Endodermal cell (in vitro differentiated cells): ENCODE measurements around the gene GPR142. TPM values are rescaled to one million over a fixed set of nuclear protein-coding genes. Genes with fewer than 3 reads are reported as not detected.

Experiments used
- DNase-seq: peaks from one replicate; pipeline ENCODE4 v3.0.0-alpha.2; 2017
- H3K27ac ChIP-seq: 2 replicates; pipeline ENCODE4 v1.5.1; 2013; ENCODE audit warnings: mild to moderate bottlenecking, low read depth, low read length, moderate library complexity
- H3K27me3 ChIP-seq: 2 replicates; pipeline ENCODE4 v1.6.1; 2013; ENCODE audit warnings: mild to moderate bottlenecking, low read length, moderate library complexity; ENCODE audit not compliant: insufficient read depth, control insufficient read depth, poor library complexity, severe bottlenecking
- H3K36me3 ChIP-seq: 2 replicates; pipeline ENCODE4 v1.7.0; 2013; ENCODE audit warnings: mild to moderate bottlenecking, low read length, moderate library complexity; ENCODE audit not compliant: control insufficient read depth, insufficient read depth
- H3K4me1 ChIP-seq: one replicate; pipeline ENCODE4 v1.7.0; 2013; ENCODE audit warnings: low read length; ENCODE audit not compliant: control insufficient read depth, insufficient read depth
- H3K4me3 ChIP-seq: 2 replicates; pipeline ENCODE4 v1.5.1; 2013; ENCODE audit warnings: mild to moderate bottlenecking, low read length, moderate library complexity
- H3K9ac ChIP-seq: 2 replicates; pipeline ENCODE4 v1.6.1; 2013; ENCODE audit warnings: mild to moderate bottlenecking, low read length, moderate library complexity; ENCODE audit not compliant: poor library complexity, severe bottlenecking; ENCODE audit errors: extremely low read depth
- H3K9me3 ChIP-seq: 2 replicates; pipeline ENCODE4 v1.6.1; 2013; ENCODE audit warnings: mild to moderate bottlenecking, low read length, moderate library complexity; ENCODE audit not compliant: control insufficient read depth
- H3K27ac Mint-ChIP-seq: 2 replicates; pipeline ENCODE4 v1.8.0; 2020; ENCODE audit warnings: mixed read lengths
- H3K27me3 Mint-ChIP-seq: 2 replicates; pipeline ENCODE4 v1.8.0; 2021; ENCODE audit warnings: mild to moderate bottlenecking, mixed read lengths; ENCODE audit not compliant: insufficient read depth
- H3K36me3 Mint-ChIP-seq: 2 replicates; pipeline ENCODE4 v1.8.0; 2020; ENCODE audit warnings: low read depth, mixed read lengths
- H3K4me1 Mint-ChIP-seq: 2 replicates; pipeline ENCODE4 v1.8.0; 2020; ENCODE audit warnings: mixed read lengths
- H3K4me3 Mint-ChIP-seq: 2 replicates; pipeline ENCODE4 v1.8.0; 2020; ENCODE audit warnings: mild to moderate bottlenecking, moderate library complexity, mixed read lengths
- H3K9me3 Mint-ChIP-seq: 2 replicates; pipeline ENCODE4 v1.8.0; 2020; ENCODE audit warnings: mild to moderate bottlenecking, mixed read lengths
- WGBS, 2 experiments: methylation state at CpG; one replicate each; pipeline versions ENCODE4 v1.1.5 to v1.1.7; 2013; ENCODE audit warnings: missing lambda C conversion rate in 2 of 2, mixed read lengths in 1 of 2; ENCODE audit not compliant: insufficient coverage in 1 of 2, insufficient read length in 1 of 2; 5-methylcytosine and 5-hydroxymethylcytosine counted together
- total RNA-seq, 2 donors: library from RNA; stranded (reverse); fragmentation: NEBNext Ultra II Directional in 1 of 2; extraction: Animal tissue kit (Norgen Biotek cat#: 25700) in 1 of 2; gene quantifications; 2 replicates in 1 of 2; 3 replicates in 1 of 2; pipeline ENCODE4 v1.2.1, GENCODE V29; 2021
- TF ChIP-seq, protein P1 (sequence below): fragments of 200-600 bp; sonication (generic); conservative IDR thresholded peaks from 2 replicates; pipeline ENCODE4 v1.5.0; 2021; ENCODE audit warnings: antibody characterized with exemption, mild to moderate bottlenecking

GPR142 gene
- total RNA-seq, 2 donors from 2014 or later, result 0.29 to 0.92 TPM

DNA sequence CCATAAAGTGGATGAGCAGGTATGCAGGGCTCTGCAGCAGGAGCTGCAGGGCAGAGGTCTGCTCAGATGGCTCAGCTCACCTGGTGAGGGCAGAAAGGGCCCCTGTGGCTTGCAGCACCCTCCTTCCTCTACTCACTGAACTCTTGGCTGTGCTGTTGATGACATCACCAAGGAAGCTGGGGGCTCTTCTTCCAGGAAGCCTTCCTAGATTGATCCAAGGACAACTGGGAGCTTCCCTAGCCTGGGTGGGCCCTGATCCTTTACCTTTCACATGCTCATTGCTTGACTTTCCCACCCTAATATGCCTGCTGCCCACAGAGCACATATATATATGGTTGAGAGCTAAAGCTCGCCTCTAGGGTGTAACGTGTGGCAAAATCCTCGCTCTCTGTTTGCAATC, 38.8 kb upstream of the GPR142 start:
- no peaks in the 10 kb centered on the region for H3K9me3 ChIP-seq
- Mint-ChIP-seq H3K4me1 (peaks cover 20% of the 10 kb centered on the region), H3K27ac (no peak overlapping the region), H3K4me3 (no peak overlapping the region), H3K36me3 (no peaks in the 10 kb centered on the region), H3K9me3 (no peaks in the 10 kb centered on the region), H3K27me3 (peaks cover 51% of the 10 kb centered on the region)
- TF ChIP-seq, protein P1, sequence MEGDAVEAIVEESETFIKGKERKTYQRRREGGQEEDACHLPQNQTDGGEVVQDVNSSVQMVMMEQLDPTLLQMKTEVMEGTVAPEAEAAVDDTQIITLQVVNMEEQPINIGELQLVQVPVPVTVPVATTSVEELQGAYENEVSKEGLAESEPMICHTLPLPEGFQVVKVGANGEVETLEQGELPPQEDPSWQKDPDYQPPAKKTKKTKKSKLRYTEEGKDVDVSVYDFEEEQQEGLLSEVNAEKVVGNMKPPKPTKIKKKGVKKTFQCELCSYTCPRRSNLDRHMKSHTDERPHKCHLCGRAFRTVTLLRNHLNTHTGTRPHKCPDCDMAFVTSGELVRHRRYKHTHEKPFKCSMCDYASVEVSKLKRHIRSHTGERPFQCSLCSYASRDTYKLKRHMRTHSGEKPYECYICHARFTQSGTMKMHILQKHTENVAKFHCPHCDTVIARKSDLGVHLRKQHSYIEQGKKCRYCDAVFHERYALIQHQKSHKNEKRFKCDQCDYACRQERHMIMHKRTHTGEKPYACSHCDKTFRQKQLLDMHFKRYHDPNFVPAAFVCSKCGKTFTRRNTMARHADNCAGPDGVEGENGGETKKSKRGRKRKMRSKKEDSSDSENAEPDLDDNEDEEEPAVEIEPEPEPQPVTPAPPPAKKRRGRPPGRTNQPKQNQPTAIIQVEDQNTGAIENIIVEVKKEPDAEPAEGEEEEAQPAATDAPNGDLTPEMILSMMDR, result no peak
- no peak for DNase-seq
- H3K27me3 ChIP-seq, result peaks cover 32% of the 10 kb centered on the region
- H3K36me3 ChIP-seq, result no peaks in the 10 kb centered on the region
- 93 to 100% methylated on average over 3 of the region's 3 CpGs for WGBS, 2 experiments
- no peak overlapping the region for H3K27ac ChIP-seq
- peaks cover 10% of the 10 kb centered on the region for H3K4me1 ChIP-seq
- no peak overlapping the region for H3K9ac ChIP-seq
- H3K4me3 ChIP-seq, result no peak overlapping the region

DNA sequence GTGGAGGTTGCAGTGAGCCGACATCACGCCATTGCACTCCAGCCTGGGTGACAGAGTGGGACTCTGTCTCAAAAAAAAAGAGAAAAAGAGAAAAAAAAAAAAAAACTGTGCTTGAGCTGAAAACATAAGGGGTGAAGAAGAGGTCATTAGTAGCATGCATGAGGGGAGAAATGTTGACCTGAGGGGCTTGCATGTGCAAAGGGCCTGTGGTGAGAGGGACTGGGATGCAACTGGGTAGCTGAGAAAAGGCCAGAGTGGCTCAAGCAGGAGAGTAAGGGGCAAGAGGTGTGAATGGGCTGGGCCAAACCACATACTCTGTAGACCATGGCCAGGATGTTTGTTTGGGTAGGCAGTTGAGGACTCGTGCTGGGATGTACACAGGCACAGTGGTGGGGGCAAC, 37.9 kb upstream of the GPR142 start:
- Histone ChIP-seq H3K36me3 (no peaks in the 10 kb centered on the region), H3K4me3 (no peak overlapping the region), H3K9me3 (no peaks in the 10 kb centered on the region), H3K9ac (no peak overlapping the region), H3K4me1 (peaks cover 10% of the 10 kb centered on the region), H3K27me3 (peaks cover 30% of the 10 kb centered on the region), H3K27ac (no peak overlapping the region)
- 93 to 97% methylated on average over 3 of the region's 3 CpGs for WGBS, 2 experiments
- H3K36me3 Mint-ChIP-seq, result no peaks in the 10 kb centered on the region
- peaks cover 44% of the 10 kb centered on the region for H3K27me3 Mint-ChIP-seq
- TF ChIP-seq, protein P1, result no peak
- no peaks in the 10 kb centered on the region for H3K9me3 Mint-ChIP-seq
- peak overlapping the region; percentile 1 for H3K27ac Mint-ChIP-seq
- no peak for DNase-seq
- peaks cover 25% of the 10 kb centered on the region for H3K4me1 Mint-ChIP-seq
- H3K4me3 Mint-ChIP-seq, result no peak overlapping the region

DNA sequence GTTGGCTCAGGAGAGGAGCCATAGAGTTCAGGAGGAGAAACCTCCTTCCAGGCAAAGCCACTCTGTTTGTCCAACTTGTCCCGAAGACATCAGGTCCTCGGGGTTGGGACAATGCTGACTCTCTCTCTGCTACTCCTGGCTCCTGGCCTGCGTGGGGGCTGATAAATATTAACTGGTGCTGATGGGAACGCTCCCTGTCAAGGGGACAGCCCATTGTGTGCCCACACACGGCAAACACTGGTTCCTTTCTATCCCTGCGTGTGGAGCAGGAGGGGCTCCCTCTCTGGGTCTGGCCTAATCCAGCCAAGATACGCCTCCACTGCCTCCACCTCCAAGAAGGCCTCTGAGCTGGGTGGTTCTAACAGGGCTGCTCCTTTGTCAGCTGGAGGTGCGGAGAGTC, 36.9 kb upstream of the GPR142 start:
- Histone ChIP-seq H3K4me3 (no peak overlapping the region), H3K9ac (no peak overlapping the region), H3K4me1 (peaks cover 15% of the 10 kb centered on the region), H3K36me3 (no peaks in the 10 kb centered on the region), H3K9me3 (no peaks in the 10 kb centered on the region), H3K27ac (no peak overlapping the region), H3K27me3 (peaks cover 19% of the 10 kb centered on the region)
- H3K4me1 Mint-ChIP-seq, result peaks cover 30% of the 10 kb centered on the region
- H3K36me3 Mint-ChIP-seq, result no peaks in the 10 kb centered on the region
- no peak for DNase-seq
- H3K9me3 Mint-ChIP-seq, result no peaks in the 10 kb centered on the region
- no peak overlapping the region for H3K27ac Mint-ChIP-seq
- H3K4me3 Mint-ChIP-seq, result no peak overlapping the region
- TF ChIP-seq, protein P1, result no peak
- 82 to 85% methylated on average over 5 to 8 of the region's 8 CpGs for WGBS, 2 experiments
- peaks cover 33% of the 10 kb centered on the region for H3K27me3 Mint-ChIP-seq
